ENCODE results near the gene INHBC. TPM values are rescaled to one million over a fixed set of nuclear protein-coding genes. Genes with fewer than 3 reads are reported as not detected.
"Not testable (repeated sequence)": the region's sequence is repeated elsewhere in the genome, so short reads cannot be mapped to it uniquely, and the experiment has no call there.

INHBC gene
- total and polyA plus RNA-seq, 2 donors from 2014 or later: not detected

GRCh38 chr12:57404966-57405640, 29.5 kb upstream of the INHBC start:
- Histone ChIP-seq H3K36me3 (ENCODE audit: control insufficient read depth in 2 of 3, insufficient read depth in 3 of 3, low read length in 3 of 3) (no peaks in the 10 kb centered on the region), H3K27ac (ENCODE audit: low read depth in 2 of 2, low read length in 2 of 2) (no peak overlapping the region), H3K27me3 (ENCODE audit: control insufficient read depth, insufficient read depth, low read length) (no peaks in the 10 kb centered on the region), H3K4me3 (ENCODE audit: low read length in 3 of 3) (no peak overlapping the region), H3K9me3 (ENCODE audit: control insufficient read depth in 2 of 3, insufficient read depth in 1 of 3, low read length in 3 of 3) (no peaks in the 10 kb centered on the region), H3K4me1 (ENCODE audit: control insufficient read depth in 2 of 3, insufficient read depth in 2 of 3, low read depth in 1 of 3, low read length in 3 of 3) (no peaks in the 10 kb centered on the region), H3K9ac (ENCODE audit: low read length in 3 of 3) (no peak overlapping the region)
- TF ChIP-seq CTCF (IDR thresholded peaks at IDR 0.05; ENCODE audit: borderline replicate concordance, extremely low read depth, insufficient read depth): no peak
- intact Hi-C loops (cut with DNase I): no loop called here
- FAIRE-seq (no peak), DNase-seq (no peak)

- DNase-seq (no peak), FAIRE-seq (no peak)
- Histone ChIP-seq H3K9ac (ENCODE audit: low read length in 3 of 3) (no peak overlapping the region), H3K4me1 (ENCODE audit: control insufficient read depth in 2 of 3, insufficient read depth in 2 of 3, low read depth in 1 of 3, low read length in 3 of 3) (no peaks in the 10 kb centered on the region), H3K27me3 (ENCODE audit: control insufficient read depth, insufficient read depth, low read length) (no peaks in the 10 kb centered on the region), H3K27ac (ENCODE audit: low read depth in 2 of 2, low read length in 2 of 2) (no peak overlapping the region), H3K9me3 (ENCODE audit: control insufficient read depth in 2 of 3, insufficient read depth in 1 of 3, low read length in 3 of 3) (no peaks in the 10 kb centered on the region), H3K4me3 (ENCODE audit: low read length in 3 of 3) (no peak overlapping the region), H3K36me3 (ENCODE audit: control insufficient read depth in 2 of 3, insufficient read depth in 3 of 3, low read length in 3 of 3) (no peaks in the 10 kb centered on the region)
- intact Hi-C loops (cut with DNase I): no loop called here
- no peak for TF ChIP-seq CTCF (IDR thresholded peaks at IDR 0.05; ENCODE audit: borderline replicate concordance, extremely low read depth, insufficient read depth)
Measured at GRCh38 chr12:57410534-57410933, 24.1 kb upstream of the INHBC start.

GRCh38 chr12:57414160-57414559, 20.4 kb upstream of the INHBC start:
- H3K9ac ChIP-seq (ENCODE audit: low read length in 3 of 3); H3K27me3 ChIP-seq (ENCODE audit: control insufficient read depth, insufficient read depth, low read length); intact Hi-C loops (cut with DNase I); FAIRE-seq; DNase-seq; H3K27ac ChIP-seq (ENCODE audit: low read depth in 2 of 2, low read length in 2 of 2); H3K4me1 ChIP-seq (ENCODE audit: control insufficient read depth in 2 of 3, insufficient read depth in 2 of 3, low read depth in 1 of 3, low read length in 3 of 3); H3K4me3 ChIP-seq (ENCODE audit: low read length in 3 of 3); H3K9me3 ChIP-seq (ENCODE audit: control insufficient read depth in 2 of 3, insufficient read depth in 1 of 3, low read length in 3 of 3); H3K36me3 ChIP-seq (ENCODE audit: control insufficient read depth in 2 of 3, insufficient read depth in 3 of 3, low read length in 3 of 3): not testable (repeated sequence)

- no peaks in the 10 kb centered on the region for H3K36me3 ChIP-seq (ENCODE audit: control insufficient read depth in 2 of 3, insufficient read depth in 3 of 3, low read length in 3 of 3)
- FAIRE-seq: no peak
- intact Hi-C loops (cut with DNase I): no loop called here
- no peak overlapping the region for H3K9ac ChIP-seq (ENCODE audit: low read length in 3 of 3)
- H3K4me3 ChIP-seq (ENCODE audit: low read length in 3 of 3): no peak overlapping the region
- DNase-seq: no peak
- peaks cover 0 to 2% (median 0%) of the 10 kb centered on the region in 3 donors for H3K4me1 ChIP-seq (ENCODE audit: control insufficient read depth in 2 of 3, insufficient read depth in 2 of 3, low read depth in 1 of 3, low read length in 3 of 3)
- no peak for TF ChIP-seq CTCF (IDR thresholded peaks at IDR 0.05; ENCODE audit: borderline replicate concordance, extremely low read depth, insufficient read depth)
- no peaks in the 10 kb centered on the region for H3K9me3 ChIP-seq (ENCODE audit: control insufficient read depth in 2 of 3, insufficient read depth in 1 of 3, low read length in 3 of 3)
- no peak overlapping the region for H3K27ac ChIP-seq (ENCODE audit: low read depth in 2 of 2, low read length in 2 of 2)
- no peaks in the 10 kb centered on the region for H3K27me3 ChIP-seq (ENCODE audit: control insufficient read depth, insufficient read depth, low read length)
Measured at GRCh38 chr12:57415088-57415487, 19.5 kb upstream of the INHBC start.
